ENCODE data around the gene MTRR. TPM values are rescaled to one million over a fixed set of nuclear protein-coding genes. Genes with fewer than 3 reads are reported as not detected.
"Not testable (repeated sequence)": the region's sequence is repeated elsewhere in the genome, so short reads cannot be mapped to it uniquely, and the experiment has no call there.

Gene MTRR
- total RNA-seq, 1 experiment from 2014 or later = 52.1 TPM

DNA sequence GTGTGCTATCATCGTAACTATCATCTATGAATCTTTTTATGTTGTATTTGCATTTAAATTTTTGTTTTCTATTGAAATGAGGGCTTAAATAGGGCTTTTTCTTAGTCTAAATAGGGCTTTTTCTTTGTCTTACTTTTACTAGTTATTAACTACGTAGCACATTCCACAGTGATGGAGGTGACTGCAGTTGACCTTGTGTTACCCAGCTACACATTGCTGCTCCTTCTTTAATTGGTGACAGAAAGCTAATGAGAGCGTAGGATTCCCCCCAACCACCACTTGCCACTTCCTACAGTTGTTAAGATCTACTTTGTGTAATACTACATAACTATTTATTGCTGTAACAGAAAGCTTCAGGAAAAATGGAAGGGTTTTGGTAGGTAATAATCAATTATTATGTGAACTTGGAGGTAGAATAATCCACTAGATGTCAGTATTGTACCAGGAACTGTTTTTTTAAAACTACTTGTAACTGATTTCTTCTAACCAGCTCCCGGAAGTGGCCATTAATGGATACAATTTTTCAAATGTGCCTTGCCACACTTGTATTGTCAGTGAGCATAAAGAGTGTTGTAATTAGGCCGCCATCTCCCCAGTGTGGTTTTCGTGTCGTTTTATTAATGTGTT, 18.0 kb downstream of the MTRR start:
- peak in 1 of 2 experiments; percentile 55 for DNase-seq (ENCODE audit: low read depth in 1 of 2, low spot score in 2 of 2)
- Histone ChIP-seq H3K27ac (peak overlapping the region; percentile 44), H3K27me3 (replicated peaks) (no peaks in the 10 kb centered on the region), H3K9me3 (replicated peaks) (no peaks in the 10 kb centered on the region), H3K36me3 (peaks cover 86% of the 10 kb centered on the region), H3K4me1 (replicated peaks) (peaks cover 7% of the 10 kb centered on the region), H3K4me3 (no peak overlapping the region)

DNA sequence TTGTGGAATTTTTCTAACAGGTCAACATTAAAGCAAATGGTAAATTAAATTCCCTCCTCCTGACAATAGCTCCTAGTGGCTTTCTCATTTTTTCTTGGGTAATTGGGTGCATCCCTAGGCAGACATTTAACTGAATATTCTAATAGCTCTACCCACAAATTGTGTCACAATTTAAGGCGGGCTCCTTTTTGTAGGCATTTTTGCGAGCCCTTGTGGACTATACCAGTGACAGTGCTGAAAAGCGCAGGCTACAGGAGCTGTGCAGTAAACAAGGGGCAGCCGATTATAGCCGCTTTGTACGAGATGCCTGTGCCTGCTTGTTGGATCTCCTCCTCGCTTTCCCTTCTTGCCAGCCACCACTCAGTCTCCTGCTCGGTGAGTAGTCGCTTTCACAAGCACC, 20.0 kb downstream of the MTRR start:
- no peaks in the 10 kb centered on the region for H3K27me3 ChIP-seq (replicated peaks)
- no peak overlapping the region for H3K4me3 ChIP-seq
- DNase-seq (ENCODE audit: low read depth in 1 of 2, low spot score in 2 of 2) = no peak
- H3K9me3 ChIP-seq (replicated peaks) = no peaks in the 10 kb centered on the region
- peaks cover 7% of the 10 kb centered on the region for H3K4me1 ChIP-seq (replicated peaks)
- H3K27ac ChIP-seq = no peak overlapping the region
- peaks cover 88% of the 10 kb centered on the region for H3K36me3 ChIP-seq

DNA sequence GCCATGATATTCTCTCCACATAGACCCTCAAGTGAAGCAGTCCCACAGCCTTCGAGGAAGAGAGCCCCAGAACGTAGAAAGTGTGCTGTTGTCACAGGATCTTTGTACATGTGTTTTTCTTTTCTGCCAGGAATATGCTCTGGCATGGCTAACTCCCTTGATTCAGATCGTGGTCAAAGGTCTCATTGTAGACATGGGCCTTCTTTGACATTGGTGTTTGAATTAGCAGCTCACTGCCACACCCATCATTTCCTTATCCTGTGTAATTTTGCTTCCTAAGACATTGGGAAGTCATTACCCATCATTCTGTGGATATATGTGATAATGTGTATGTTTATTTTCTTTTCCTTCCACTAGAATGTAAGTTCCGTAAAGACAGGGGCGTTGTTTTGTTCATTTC, 25.5 kb downstream of the MTRR start:
- H3K4me1 ChIP-seq (replicated peaks) = no peaks in the 10 kb centered on the region
- H3K4me3 ChIP-seq = no peak overlapping the region
- DNase-seq (ENCODE audit: low read depth in 1 of 2, low spot score in 2 of 2) = no peak
- H3K27me3 ChIP-seq (replicated peaks) = no peaks in the 10 kb centered on the region
- H3K27ac ChIP-seq = no peak overlapping the region
- H3K36me3 ChIP-seq = peaks cover 96% of the 10 kb centered on the region
- no peaks in the 10 kb centered on the region for H3K9me3 ChIP-seq (replicated peaks)

DNA sequence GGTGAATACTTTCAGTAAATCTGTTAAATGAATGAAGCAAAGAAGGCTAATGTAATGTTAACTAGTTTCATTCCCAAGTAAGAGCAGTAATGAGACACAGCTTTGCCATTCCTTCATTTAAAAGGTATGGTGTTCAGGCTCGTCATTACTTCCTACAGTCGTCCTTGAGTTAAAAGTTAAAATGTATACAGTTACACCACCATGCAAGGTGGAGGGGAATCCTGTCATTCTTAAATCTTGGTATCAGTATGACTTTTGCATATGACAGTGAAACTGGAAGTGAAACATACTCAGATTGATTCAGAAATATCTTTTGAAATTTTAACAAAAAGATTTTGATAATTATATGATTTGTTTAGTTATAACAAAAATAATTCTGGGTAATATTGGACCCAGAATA, 25.9 kb downstream of the MTRR start:
- Histone ChIP-seq H3K9me3 (replicated peaks) (no peaks in the 10 kb centered on the region), H3K27ac (no peak overlapping the region), H3K27me3 (replicated peaks) (no peaks in the 10 kb centered on the region), H3K4me3 (no peak overlapping the region), H3K36me3 (peaks cover 96% of the 10 kb centered on the region), H3K4me1 (replicated peaks) (no peaks in the 10 kb centered on the region)
- DNase-seq (ENCODE audit: low read depth in 1 of 2, low spot score in 2 of 2) = no peak

DNA sequence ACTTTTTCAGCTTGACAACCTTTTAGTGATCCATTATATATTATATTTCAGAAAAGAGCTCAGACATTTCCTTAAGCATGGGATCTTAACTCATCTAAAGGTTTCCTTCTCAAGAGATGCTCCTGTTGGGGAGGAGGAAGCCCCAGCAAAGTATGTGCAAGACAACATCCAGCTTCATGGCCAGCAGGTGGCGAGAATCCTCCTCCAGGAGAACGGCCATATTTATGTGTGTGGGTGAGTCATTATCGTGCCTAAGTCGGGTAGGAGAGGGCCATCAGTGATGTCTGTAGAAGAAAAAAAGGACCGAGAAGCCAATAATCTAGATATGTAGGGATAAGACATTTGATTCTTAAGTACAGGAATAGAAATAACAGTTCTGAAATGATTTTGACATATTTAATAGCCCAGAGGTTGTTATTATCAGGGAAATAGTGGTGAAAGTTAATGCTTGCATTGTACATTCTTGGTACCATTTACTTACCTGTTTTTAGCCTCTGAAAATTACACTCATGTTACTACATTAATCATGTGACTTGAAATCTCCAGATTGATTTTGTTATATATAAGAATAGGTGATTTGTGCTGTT, 28.2 kb downstream of the MTRR start:
- Histone ChIP-seq H3K4me3 (no peak overlapping the region), H3K9me3 (replicated peaks) (no peaks in the 10 kb centered on the region), H3K36me3 (peaks cover 97% of the 10 kb centered on the region), H3K27me3 (replicated peaks) (no peaks in the 10 kb centered on the region), H3K27ac (no peak overlapping the region), H3K4me1 (replicated peaks) (peaks cover 6% of the 10 kb centered on the region)
- DNase-seq (ENCODE audit: low read depth in 1 of 2, low spot score in 2 of 2) = peak; percentile 41 to 75

DNA sequence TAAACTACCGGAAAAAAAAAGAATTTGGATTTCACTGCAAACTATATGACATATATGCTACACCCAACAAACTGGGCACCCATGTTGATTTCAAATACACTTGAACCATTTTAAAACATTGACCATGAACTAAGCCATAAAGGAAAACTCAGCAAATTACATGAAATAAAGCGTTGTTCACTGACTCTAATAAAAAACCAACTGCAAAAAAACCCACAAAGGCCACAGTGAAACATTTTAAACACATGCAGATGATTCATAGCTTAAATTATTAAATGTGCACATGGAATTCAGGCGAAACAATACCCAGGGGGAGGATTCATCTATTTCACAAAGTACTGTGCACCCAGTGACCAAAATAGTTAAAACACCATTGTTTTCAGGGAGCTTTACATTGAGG, 33.3 kb downstream of the MTRR start:
- peak in 1 of 2 experiments; percentile 70 for DNase-seq (ENCODE audit: low read depth in 1 of 2, low spot score in 2 of 2)
- H3K36me3 ChIP-seq = peaks cover 74% of the 10 kb centered on the region
- peaks cover 32% of the 10 kb centered on the region for H3K4me1 ChIP-seq (replicated peaks)
- no peak overlapping the region for H3K4me3 ChIP-seq
- H3K9me3 ChIP-seq (replicated peaks) = no peaks in the 10 kb centered on the region
- no peaks in the 10 kb centered on the region for H3K27me3 ChIP-seq (replicated peaks)
- H3K27ac ChIP-seq = peak overlapping the region; percentile 68

DNA sequence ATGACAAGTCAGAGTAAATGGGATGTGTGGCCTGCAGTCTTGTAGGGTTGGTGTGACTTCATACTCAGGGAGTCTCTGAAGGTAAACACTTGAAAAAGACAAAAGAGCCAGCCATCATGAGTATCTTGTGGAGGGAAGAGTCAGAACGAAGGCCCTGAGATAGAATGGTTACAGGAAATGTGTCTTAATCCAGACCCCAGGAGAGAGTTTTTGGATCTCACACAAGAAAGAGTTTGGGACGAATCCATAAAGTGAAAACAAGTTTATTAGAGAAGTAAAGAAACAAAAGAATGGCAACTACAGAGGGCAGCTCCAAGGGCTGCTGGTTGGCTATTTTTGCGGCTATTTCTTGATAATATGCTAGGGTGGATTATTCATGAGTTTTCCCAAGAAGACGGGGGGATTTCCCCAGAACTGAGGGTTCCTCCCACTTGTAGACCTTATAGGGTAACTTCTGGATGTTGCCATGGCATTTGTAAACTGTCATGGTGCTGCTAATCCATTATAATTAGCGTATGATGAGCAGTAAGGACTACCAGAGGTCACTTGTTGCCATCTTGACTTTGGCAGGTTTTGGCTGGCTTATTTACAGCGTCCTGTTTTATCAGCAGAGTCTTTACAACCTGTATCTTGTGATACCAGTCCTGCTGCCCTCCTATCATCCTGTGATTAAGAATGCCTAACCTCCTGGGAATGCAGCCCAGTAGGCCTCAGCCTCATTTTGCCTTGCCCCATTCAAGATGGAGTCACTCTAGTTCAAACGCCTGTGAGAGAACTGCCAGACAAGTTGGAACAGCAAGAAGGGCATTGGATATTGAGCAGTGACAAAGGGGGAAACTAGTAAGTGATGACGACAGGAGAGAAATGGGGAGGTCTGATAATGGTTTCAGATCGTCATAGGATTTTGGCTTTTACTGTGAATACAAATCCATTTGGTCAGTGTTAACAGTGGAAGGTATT, 34.0 kb downstream of the MTRR start:
- H3K36me3 ChIP-seq = peaks cover 67% of the 10 kb centered on the region
- H3K27ac ChIP-seq = peak overlapping the region; percentile 68
- H3K9me3 ChIP-seq (replicated peaks) = no peaks in the 10 kb centered on the region
- peaks cover 32% of the 10 kb centered on the region for H3K4me1 ChIP-seq (replicated peaks)
- DNase-seq (ENCODE audit: low read depth in 1 of 2, low spot score in 2 of 2) = no peak
- H3K27me3 ChIP-seq (replicated peaks) = no peaks in the 10 kb centered on the region
- no peak overlapping the region for H3K4me3 ChIP-seq

DNA sequence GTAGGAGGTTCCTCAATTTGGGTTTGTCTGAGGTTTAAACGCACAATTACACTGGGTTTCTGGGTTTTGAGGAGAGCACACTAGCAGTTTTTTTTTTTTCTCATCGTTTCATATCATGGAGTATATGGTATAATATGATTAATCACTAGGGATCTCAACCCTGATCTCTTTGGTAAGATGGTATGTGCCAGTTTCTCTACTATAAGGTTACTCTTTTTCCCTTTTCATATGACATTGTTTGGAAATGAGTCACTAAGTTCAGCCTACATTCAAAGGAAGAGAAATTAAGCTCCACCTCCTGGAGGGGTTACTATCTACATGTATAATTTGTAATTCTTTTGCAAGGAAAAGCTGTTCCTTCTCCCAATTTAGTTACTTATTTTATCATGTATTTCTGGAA, 35.2 kb downstream of the MTRR start:
- no peak overlapping the region for H3K4me3 ChIP-seq
- DNase-seq (ENCODE audit: low read depth in 1 of 2, low spot score in 2 of 2) = peak in 1 of 2 experiments; percentile 63
- H3K27ac ChIP-seq = peak overlapping the region; percentile 68; the same call in 1 of the 2 replicates
- H3K4me1 ChIP-seq (replicated peaks) = peaks cover 32% of the 10 kb centered on the region
- H3K9me3 ChIP-seq (replicated peaks) = no peaks in the 10 kb centered on the region
- peaks cover 61% of the 10 kb centered on the region for H3K36me3 ChIP-seq
- no peaks in the 10 kb centered on the region for H3K27me3 ChIP-seq (replicated peaks)

DNA sequence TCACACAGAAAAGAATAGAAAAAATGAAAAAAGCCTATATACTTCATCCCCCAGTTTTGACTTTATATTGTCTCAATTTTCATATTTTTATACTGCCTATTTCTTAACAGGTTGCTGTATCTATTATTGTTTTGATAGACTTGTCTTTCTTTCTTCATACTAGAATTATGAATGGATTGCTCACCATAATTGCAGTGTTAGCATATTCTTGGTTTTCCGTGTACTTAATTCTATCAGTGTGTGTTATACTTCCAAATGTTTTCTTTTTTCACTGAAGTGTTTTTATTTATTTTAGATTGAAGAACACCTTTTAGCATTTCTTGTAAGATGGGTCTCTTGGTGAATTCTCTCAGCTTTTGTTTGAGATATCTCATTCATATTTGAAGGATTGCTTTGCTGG, 38.7 kb downstream of the MTRR start:
- Histone ChIP-seq H3K4me1 (replicated peaks) (peaks cover 21% of the 10 kb centered on the region), H3K4me3 (no peak overlapping the region), H3K9me3 (replicated peaks) (peaks cover 4% of the 10 kb centered on the region), H3K36me3 (peaks cover 33% of the 10 kb centered on the region), H3K27me3 (replicated peaks) (no peaks in the 10 kb centered on the region), H3K27ac (no peak overlapping the region)
- DNase-seq (ENCODE audit: low read depth in 1 of 2, low spot score in 2 of 2) = no peak

DNA sequence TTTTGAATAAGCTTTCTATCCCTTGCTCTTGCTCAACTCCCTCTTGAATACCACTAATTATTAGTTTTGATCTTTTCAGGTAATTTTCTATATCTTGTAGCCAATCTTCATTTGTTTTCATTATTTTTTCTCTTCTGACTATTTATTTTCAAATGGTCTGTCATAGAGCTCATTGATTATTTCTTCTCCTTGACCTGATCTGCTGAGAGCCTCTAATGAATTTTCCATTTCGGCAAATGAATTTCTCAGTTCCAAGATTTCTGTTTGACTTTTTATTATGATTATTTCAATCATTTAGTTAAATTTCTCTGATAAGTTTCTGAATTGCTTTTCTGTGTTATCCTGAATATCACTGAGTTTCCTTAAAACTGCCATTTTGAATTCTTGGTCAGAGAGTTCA, 39.4 kb downstream of the MTRR start:
- H3K4me3 ChIP-seq = no peak overlapping the region
- H3K36me3 ChIP-seq = peaks cover 26% of the 10 kb centered on the region
- peaks cover 14% of the 10 kb centered on the region for H3K4me1 ChIP-seq (replicated peaks)
- DNase-seq (ENCODE audit: low read depth in 1 of 2, low spot score in 2 of 2) = no peak
- peaks cover 5% of the 10 kb centered on the region for H3K9me3 ChIP-seq (replicated peaks)
- no peaks in the 10 kb centered on the region for H3K27me3 ChIP-seq (replicated peaks)
- no peak overlapping the region for H3K27ac ChIP-seq

DNA sequence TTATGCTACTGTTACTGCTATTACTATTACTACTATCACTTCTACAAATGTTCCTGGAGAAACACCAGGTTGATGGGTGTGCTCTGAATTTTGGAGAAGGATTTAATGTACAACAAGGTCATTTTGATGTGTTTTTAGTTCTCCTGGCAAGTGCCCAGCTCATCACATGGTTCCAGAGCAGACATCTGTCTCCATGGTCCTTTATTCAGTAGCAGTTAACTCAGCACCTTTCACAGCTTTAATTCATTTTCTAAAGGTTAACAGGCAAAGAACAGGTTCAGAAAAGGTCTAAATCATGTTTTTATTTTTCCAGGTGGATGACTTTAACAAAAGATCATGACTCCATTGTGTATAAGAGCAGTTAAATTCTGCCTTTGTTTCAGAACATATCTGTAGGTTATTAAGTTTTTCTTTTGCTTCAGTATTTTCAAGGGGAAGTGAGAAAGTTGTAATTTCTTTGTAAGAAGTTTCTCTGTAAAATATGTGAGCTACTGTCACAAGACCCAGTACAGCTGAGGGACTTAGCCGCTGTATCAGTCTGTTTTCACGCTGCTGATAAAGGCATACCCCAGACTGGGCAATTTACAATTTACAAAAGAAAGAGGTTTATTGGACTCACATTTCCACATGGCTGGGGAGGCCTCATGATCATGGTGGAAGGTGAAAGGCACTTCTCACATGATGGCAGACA, 41.9 kb downstream of the MTRR start:
- no peaks in the 10 kb centered on the region for H3K27me3 ChIP-seq (replicated peaks)
- H3K4me1 ChIP-seq (replicated peaks) = no peaks in the 10 kb centered on the region
- H3K9me3 ChIP-seq (replicated peaks) = peaks cover 8% of the 10 kb centered on the region
- DNase-seq (ENCODE audit: low read depth in 1 of 2, low spot score in 2 of 2) = no peak
- H3K36me3 ChIP-seq = peaks cover 7% of the 10 kb centered on the region
- H3K27ac ChIP-seq = no peak overlapping the region
- H3K4me3 ChIP-seq = no peak overlapping the region

DNA sequence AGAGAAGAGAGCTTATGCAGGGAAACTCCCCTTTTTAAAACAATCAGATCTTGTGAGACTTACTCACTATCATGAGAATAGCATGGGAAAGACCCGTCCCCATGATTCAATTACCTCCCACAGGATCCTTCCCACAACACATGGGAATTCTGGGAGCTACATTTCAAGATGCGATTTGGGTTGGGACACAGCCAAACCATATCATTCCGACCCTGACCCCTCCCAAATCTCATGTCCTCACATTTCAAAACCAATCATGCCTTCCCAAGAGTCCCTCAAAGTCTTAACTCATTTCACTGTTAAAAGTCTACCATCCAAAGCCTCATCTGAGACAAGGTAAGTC, 42.5 kb downstream of the MTRR start:
- not testable (repeated sequence) for H3K4me1 ChIP-seq (replicated peaks); H3K4me3 ChIP-seq; H3K27ac ChIP-seq; H3K27me3 ChIP-seq (replicated peaks); H3K9me3 ChIP-seq (replicated peaks); DNase-seq (ENCODE audit: low read depth in 1 of 2, low spot score in 2 of 2); H3K36me3 ChIP-seq

DNA sequence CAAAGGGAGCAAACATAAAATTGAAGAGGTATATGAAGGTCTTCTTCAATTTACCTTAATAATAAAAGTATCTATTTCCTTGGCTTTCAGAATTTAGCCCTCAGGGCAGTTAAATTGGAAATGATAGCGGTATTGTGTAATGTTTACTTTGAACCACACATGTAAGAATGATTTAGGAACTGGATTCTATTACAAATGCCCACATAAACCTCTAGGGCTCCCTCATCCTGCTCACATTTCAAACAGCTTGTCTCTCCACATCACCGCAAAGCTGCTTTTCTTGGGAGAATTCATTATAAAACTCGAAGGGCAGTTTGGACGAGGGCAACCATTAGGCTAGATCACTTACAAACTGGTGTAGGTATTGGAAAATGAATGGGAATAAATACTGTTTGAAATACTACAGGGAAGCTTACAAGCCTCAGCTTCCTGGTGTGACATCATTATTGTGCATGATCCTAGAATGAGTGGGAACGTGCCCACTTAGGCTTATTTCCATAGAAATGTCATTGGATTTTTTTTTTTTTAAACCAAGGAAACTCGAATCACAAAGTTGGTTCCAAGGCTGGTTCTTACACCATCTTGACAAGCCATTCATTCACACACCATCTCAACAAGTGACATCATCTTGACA, 47.3 kb downstream of the MTRR start:
- Histone ChIP-seq H3K27me3 (replicated peaks) (no peaks in the 10 kb centered on the region), H3K9me3 (replicated peaks) (peaks cover 8% of the 10 kb centered on the region), H3K27ac (no peak overlapping the region), H3K4me1 (replicated peaks) (no peaks in the 10 kb centered on the region), H3K4me3 (no peak overlapping the region), H3K36me3 (no peaks in the 10 kb centered on the region)
- no peak for DNase-seq (ENCODE audit: low read depth in 1 of 2, low spot score in 2 of 2)
